GM18951 (cell line): ENCODE data around the gene DAZAP1.
A peak's percentile ranks its signal among the peaks of the same experiment; 100 is the strongest.
"Not testable (repeated sequence)": the region's sequence is repeated elsewhere in the genome, so short reads cannot be mapped to it uniquely, and the experiment has no call there.

Source experiments
- POLR2A ChIP-seq: IDR thresholded peaks from 4 replicates; pipeline ENCODE4 v1.6.1; 2011; ENCODE audit warnings: mild to moderate bottlenecking; ENCODE audit not compliant: insufficient read length, insufficient read depth; ENCODE audit errors: extremely low read depth
- in situ Hi-C: fragments of 300-500 bp; cut with MboI; formaldehyde crosslinking; loops from one replicate; pipeline ENCODE4 v1.12.0; 2022; ENCODE audit warnings: low sequenced_read_pairs, mixed read lengths, inconsistent platforms; ENCODE audit not compliant: unreplicated experiment

The DAZAP1 gene

GRCh38 chr19:1469255-1470054 is 62.1 kb downstream of the DAZAP1 start:
- TF ChIP-seq POLR2A, result no peak
- in situ Hi-C loops, result no loop called here

- in situ Hi-C loops, result no loop called here
- no peak for TF ChIP-seq POLR2A
These were observed 62.6 kb downstream of the DAZAP1 start for GRCh38 chr19:1470055-1470304.

- in situ Hi-C loops, result no loop called here
- TF ChIP-seq POLR2A, result no peak
These were observed 63.1 kb downstream of the DAZAP1 start for GRCh38 chr19:1470305-1471009.

GRCh38 chr19:1471010-1471514 is 63.7 kb downstream of the DAZAP1 start:
- in situ Hi-C loops, result no loop called here
- TF ChIP-seq POLR2A, result no peak

GRCh38 chr19:1471515-1472160 is 64.3 kb downstream of the DAZAP1 start:
- in situ Hi-C loops, result no loop called here

GRCh38 chr19:1472231-1473084 is 65.1 kb downstream of the DAZAP1 start:
- peak; percentile 20 for TF ChIP-seq POLR2A
- in situ Hi-C loops, result no loop called here

More at GRCh38 chr19:1471515-1472160, 64.3 kb downstream of the DAZAP1 start:
- TF ChIP-seq POLR2A, result no peak

- no peak for TF ChIP-seq POLR2A
- in situ Hi-C loops, result no loop called here
These were observed 65.9 kb downstream of the DAZAP1 start for GRCh38 chr19:1473085-1473851.

GRCh38 chr19:1474011-1474764 is 66.8 kb downstream of the DAZAP1 start:
- TF ChIP-seq POLR2A, result peak; percentile 6
- in situ Hi-C loops, result no loop called here

GRCh38 chr19:1474765-1475351 is 67.5 kb downstream of the DAZAP1 start:
- no peak for TF ChIP-seq POLR2A
- in situ Hi-C loops, result no loop called here

GRCh38 chr19:1475751-1476437 is 68.5 kb downstream of the DAZAP1 start:
- no peak for TF ChIP-seq POLR2A
- in situ Hi-C loops, result no loop called here

- in situ Hi-C loops, result not testable (repeated sequence)
These were observed 69.7 kb downstream of the DAZAP1 start for GRCh38 chr19:1477056-1477455.
